Thyroid gland (tissue), 4 donors: Measurements from ENCODE around the gene GNPDA1. TPM values are rescaled to one million over a fixed set of nuclear protein-coding genes. Genes with fewer than 3 reads are reported as not detected.
A peak's percentile ranks its signal among the peaks of the same experiment; 100 is the strongest.

Source experiments
- DNase-seq, 2 donors: peaks; one replicate each; pipeline ENCODE4 v3.0.0-alpha.2; 2019
- H3K27ac ChIP-seq, 3 donors: fragments of 200-600 bp; sonication (generic); 1 replicate in 2 of 3; 2 replicates in 1 of 3; pipeline ENCODE4 v1.5.1; 2016 to 2019; ENCODE audit warnings: mild to moderate bottlenecking in 1 of 3, moderate library complexity in 1 of 3
- H3K27me3 ChIP-seq: fragments of 200-600 bp; sonication (generic); one replicate; pipeline ENCODE4 v1.5.1; 2019
- H3K36me3 ChIP-seq, 2 donors: fragments of 200-600 bp; sonication (generic); one replicate each; pipeline ENCODE4 v1.5.1; 2016 to 2019
- H3K4me1 ChIP-seq, 2 donors: fragments of 200-600 bp; sonication (generic); one replicate each; pipeline ENCODE4 v1.5.1; 2017 to 2019
- H3K4me3 ChIP-seq, 3 donors: fragments of 200-600 bp; sonication (generic); replicated peaks in 1 of 3; 1 replicate in 2 of 3; 2 replicates in 1 of 3; pipeline ENCODE4 v1.5.1; 2016; ENCODE audit warnings: mild to moderate bottlenecking in 1 of 3
- H3K9me3 ChIP-seq: fragments of 200-600 bp; sonication (generic); one replicate; pipeline ENCODE4 v1.5.1; 2017
- POLR2A ChIP-seq, 2 donors: fragments of 450-650 bp; IDR thresholded peaks; one replicate each; pipeline ENCODE4 v1.6.1; 2017; ENCODE audit warnings: antibody characterized with exemption in 2 of 2, mild to moderate bottlenecking in 2 of 2, moderate library complexity in 1 of 2
- WGBS, 2 donors: methylation state at CpG; one replicate each; pipeline ENCODE4 v1.1.5; 2017; 5-methylcytosine and 5-hydroxymethylcytosine counted together
- intact Hi-C: fragments of 100-400 bp; cut with DNase I; formaldehyde crosslinking; loops from one replicate; pipeline ENCODE4 v1.15.1; 2023
- total RNA-seq, 4 donors: library from RNA; depleted of rRNA; stranded (reverse); fragments of >200 nt; gene quantifications; one replicate each; pipeline ENCODE4 v1.2.3, GENCODE V29; 2016
- TF ChIP-seq, protein P1 (sequence below), 6 experiments: fragments of 200-600 bp in 3 of 6; fragments of 450-650 bp in 3 of 6; sonication (generic) in 3 of 6; IDR thresholded peaks; one replicate each; pipeline ENCODE4 v1.5.1; 2016 to 2019; ENCODE audit warnings: antibody characterized with exemption in 6 of 6, mild to moderate bottlenecking in 2 of 6, inconsistent platforms in 1 of 6, moderate library complexity in 1 of 6

GNPDA1 gene
- total RNA-seq, 4 donors from 2014 or later: 28.8 to 56.3 (median 45.8) TPM

- Histone ChIP-seq H3K36me3 (no peaks in the 10 kb centered on the region), H3K27ac (peak overlapping the region in 2 of 3 donors; percentile 80 to 90), H3K9me3 (no peaks in the 10 kb centered on the region), H3K4me1 (peaks cover 16 to 32% of the 10 kb centered on the region in 2 donors), H3K4me3 (no peak overlapping the region), H3K27me3 (no peaks in the 10 kb centered on the region)
- TF ChIP-seq, protein P1, sequence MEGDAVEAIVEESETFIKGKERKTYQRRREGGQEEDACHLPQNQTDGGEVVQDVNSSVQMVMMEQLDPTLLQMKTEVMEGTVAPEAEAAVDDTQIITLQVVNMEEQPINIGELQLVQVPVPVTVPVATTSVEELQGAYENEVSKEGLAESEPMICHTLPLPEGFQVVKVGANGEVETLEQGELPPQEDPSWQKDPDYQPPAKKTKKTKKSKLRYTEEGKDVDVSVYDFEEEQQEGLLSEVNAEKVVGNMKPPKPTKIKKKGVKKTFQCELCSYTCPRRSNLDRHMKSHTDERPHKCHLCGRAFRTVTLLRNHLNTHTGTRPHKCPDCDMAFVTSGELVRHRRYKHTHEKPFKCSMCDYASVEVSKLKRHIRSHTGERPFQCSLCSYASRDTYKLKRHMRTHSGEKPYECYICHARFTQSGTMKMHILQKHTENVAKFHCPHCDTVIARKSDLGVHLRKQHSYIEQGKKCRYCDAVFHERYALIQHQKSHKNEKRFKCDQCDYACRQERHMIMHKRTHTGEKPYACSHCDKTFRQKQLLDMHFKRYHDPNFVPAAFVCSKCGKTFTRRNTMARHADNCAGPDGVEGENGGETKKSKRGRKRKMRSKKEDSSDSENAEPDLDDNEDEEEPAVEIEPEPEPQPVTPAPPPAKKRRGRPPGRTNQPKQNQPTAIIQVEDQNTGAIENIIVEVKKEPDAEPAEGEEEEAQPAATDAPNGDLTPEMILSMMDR (IDR thresholded peaks at IDR 0.05): no peak
- no peak for TF ChIP-seq POLR2A (IDR thresholded peaks at IDR 0.05)
- WGBS, 2 donors: 79 to 83% methylated on average over 15 to 16 of the region's 16 CpGs
- peak; percentile 17 to 36 for DNase-seq
- intact Hi-C loops: no loop called here
Observed at GRCh38 chr5:142013734-142014521, 1.1 kb upstream of the GNPDA1 start.

DNA sequence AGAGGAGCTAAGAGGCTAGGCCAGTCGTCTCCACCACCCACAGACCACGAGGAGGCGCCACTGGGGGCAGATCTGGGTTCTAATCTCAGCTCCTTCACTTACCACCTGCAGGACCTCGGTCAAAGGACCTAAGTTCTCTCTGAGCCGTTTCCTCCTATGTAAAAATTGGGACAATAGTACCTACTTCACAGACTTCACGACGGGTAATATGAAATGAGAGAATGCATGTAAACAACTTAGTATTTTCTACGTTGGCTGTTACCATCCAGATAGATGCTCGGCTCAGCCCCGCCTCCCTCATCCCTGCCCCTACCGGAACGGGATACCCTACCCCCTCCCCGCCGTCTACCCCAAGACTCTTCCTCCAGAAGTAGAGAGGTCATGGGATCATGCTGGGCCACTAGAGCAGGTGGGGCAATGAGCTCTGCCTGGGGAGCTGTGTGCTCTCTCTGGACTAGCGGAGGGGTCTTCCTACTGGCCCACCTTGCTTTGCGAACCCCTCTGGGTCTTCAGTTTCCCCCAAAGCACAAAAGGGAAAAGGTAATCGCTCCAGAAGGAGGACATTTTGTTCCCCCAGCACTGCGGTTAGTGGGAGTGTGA lies 541 bp downstream of the GNPDA1 start:
- peak; percentile 40 to 53 for DNase-seq
- Histone ChIP-seq H3K36me3 (peaks cover 0 to 4% of the 10 kb centered on the region in 2 donors), H3K4me3 (peak overlapping the region in 2 of 3 donors; percentile 44 to 62), H3K27me3 (no peaks in the 10 kb centered on the region), H3K4me1 (peaks cover 16 to 32% of the 10 kb centered on the region in 2 donors), H3K27ac (peak overlapping the region; percentile 61 to 90 (median 80)), H3K9me3 (no peaks in the 10 kb centered on the region)
- intact Hi-C loops: no loop called here
- WGBS, 2 donors: 15 to 16% methylated on average over 18 of the region's 18 CpGs
- no peak for TF ChIP-seq POLR2A (IDR thresholded peaks at IDR 0.05)
- TF ChIP-seq, protein P1 (IDR thresholded peaks at IDR 0.05): peak in 3 of 6 experiments; percentile 11 to 27 (median 24)

DNA sequence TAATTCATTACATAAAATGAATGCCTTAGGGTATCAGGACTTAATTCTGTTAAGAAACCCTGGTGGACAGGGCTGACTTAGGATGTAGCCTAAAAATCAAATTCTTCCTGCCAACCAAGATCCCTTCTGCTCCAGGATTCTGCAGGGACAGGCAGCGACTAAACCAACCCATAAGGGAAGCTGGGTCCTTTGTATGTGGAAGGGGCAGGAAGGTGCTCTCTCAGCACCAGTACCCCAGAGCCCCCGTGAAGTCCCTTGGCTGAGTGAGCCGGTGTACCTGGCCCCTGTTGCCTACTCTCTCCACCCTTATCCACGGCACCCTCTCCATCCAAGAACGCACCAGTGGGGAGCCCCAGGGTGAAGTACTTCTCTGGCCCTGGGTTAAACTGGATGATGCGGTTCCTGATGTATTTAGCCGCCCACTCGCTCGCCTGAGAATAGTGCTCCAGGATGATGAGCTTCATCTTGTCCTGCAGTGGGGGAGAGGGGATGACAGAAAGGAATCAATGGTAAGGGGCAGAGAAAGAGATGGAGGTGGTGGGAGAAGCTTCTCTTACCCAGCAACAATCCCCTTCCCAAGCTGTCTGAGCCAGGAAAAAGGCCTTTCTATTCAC lies 1.1 kb downstream of the GNPDA1 start:
- Histone ChIP-seq H3K27ac (peak overlapping the region in 2 of 3 donors; percentile 80 to 90), H3K9me3 (no peaks in the 10 kb centered on the region), H3K4me1 (peaks cover 16 to 32% of the 10 kb centered on the region in 2 donors), H3K27me3 (no peaks in the 10 kb centered on the region), H3K36me3 (peaks cover 0 to 4% of the 10 kb centered on the region in 2 donors), H3K4me3 (peak overlapping the region in 1 of 3 donors; percentile 62)
- intact Hi-C loops: no loop called here
- 91 to 96% methylated on average over 9 of the region's 9 CpGs for WGBS, 2 donors
- no peak for TF ChIP-seq POLR2A (IDR thresholded peaks at IDR 0.05)
- TF ChIP-seq, protein P1 (IDR thresholded peaks at IDR 0.05): no peak
- DNase-seq: no peak

DNA sequence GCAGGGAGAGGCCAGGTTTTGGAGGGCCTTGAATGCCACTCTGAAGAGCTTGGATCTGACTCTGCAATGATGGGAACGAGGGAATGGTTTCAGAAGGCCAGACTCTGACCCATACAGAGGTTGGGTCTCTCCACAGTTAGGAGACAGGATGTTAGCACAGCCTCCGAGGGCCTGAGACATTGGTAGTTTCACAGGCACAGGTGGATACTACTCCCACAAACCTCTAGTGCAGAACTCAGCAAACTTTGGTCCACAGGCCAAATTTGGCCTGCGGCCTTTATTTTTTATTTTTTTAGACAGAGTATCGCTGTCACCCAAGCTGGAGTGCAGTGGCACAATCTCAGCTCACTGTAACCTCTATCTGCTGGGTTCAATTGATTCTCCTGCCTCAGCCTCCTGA lies 2.9 kb downstream of the GNPDA1 start:
- WGBS, 2 donors: 92% methylated on average over 4 of the region's 4 CpGs
- Histone ChIP-seq H3K4me1 (peaks cover 16 to 22% of the 10 kb centered on the region in 2 donors), H3K27ac (no peak overlapping the region), H3K4me3 (no peak overlapping the region), H3K36me3 (peaks cover 4 to 17% of the 10 kb centered on the region in 2 donors), H3K9me3 (no peaks in the 10 kb centered on the region), H3K27me3 (no peaks in the 10 kb centered on the region)
- DNase-seq: no peak
- TF ChIP-seq, protein P1 (IDR thresholded peaks at IDR 0.05): no peak
- TF ChIP-seq POLR2A (IDR thresholded peaks at IDR 0.05): no peak
- intact Hi-C loops: loop anchor here (5.0 kb wide), 1 partner anchor 132 kb away; no protein-coding TSS in a partner anchor
